Right atrium auricular region (tissue), 2 donors: Measurements from ENCODE around the gene ERBB4. TPM values are rescaled to one million over a fixed set of nuclear protein-coding genes. Genes with fewer than 3 reads are reported as not detected.

Source experiments
- DNase-seq: peaks from one replicate; pipeline ENCODE4 v3.0.0-alpha.2; 2019; ENCODE audit warnings: low spot score
- H3K27ac ChIP-seq, 2 donors: fragments of 200-600 bp; sonication (generic); 1 replicate in 1 of 2; 2 replicates in 1 of 2; pipeline ENCODE4 v1.5.1; 2016 to 2019
- H3K27me3 ChIP-seq, 2 donors: fragments of 200-600 bp; sonication (generic); one replicate each; pipeline versions ENCODE4 v1.5.1 to v1.6.0; 2017 to 2019
- H3K36me3 ChIP-seq: fragments of 200-600 bp; sonication (generic); one replicate; pipeline ENCODE4 v1.5.1; 2016
- H3K4me1 ChIP-seq, 2 donors: fragments of 200-600 bp; sonication (generic); one replicate each; pipeline versions ENCODE4 v1.5.1 to v1.6.0; 2017 to 2019
- H3K4me3 ChIP-seq, 2 donors: fragments of 200-600 bp; sonication (generic); 1 replicate in 1 of 2; 2 replicates in 1 of 2; pipeline ENCODE4 v1.5.1; 2017 to 2019; ENCODE audit warnings: mild to moderate bottlenecking in 1 of 2, moderate library complexity in 1 of 2
- H3K9me3 ChIP-seq, 2 donors: fragments of 200-600 bp; sonication (generic); one replicate each; pipeline ENCODE4 v1.5.1; 2019
- CTCF ChIP-seq, 2 donors: fragments of 200-600 bp; sonication (generic); IDR thresholded peaks; one replicate each; pipeline ENCODE4 v1.5.1; 2019; ENCODE audit warnings: antibody characterized with exemption in 2 of 2
- total RNA-seq, 2 donors: library from RNA; depleted of rRNA; stranded (reverse); fragments of >200 nt; gene quantifications; one replicate each; pipeline ENCODE4 v1.1.0, GENCODE V29; 2016

The ERBB4 gene
- total RNA-seq, 2 donors from 2014 or later: 12.4 to 22.4 TPM

GRCh38 chr2:211623096-211623495 lies 915.5 kb downstream of the ERBB4 start:
- Histone ChIP-seq H3K9me3 (no peaks in the 10 kb centered on the region), H3K4me3 (no peak overlapping the region), H3K27me3 (no peaks in the 10 kb centered on the region), H3K27ac (no peak overlapping the region), H3K4me1 (no peaks in the 10 kb centered on the region), H3K36me3 (no peaks in the 10 kb centered on the region)
- DNase-seq: no peak
- no peak for TF ChIP-seq CTCF (IDR thresholded peaks at IDR 0.05)

DNA sequence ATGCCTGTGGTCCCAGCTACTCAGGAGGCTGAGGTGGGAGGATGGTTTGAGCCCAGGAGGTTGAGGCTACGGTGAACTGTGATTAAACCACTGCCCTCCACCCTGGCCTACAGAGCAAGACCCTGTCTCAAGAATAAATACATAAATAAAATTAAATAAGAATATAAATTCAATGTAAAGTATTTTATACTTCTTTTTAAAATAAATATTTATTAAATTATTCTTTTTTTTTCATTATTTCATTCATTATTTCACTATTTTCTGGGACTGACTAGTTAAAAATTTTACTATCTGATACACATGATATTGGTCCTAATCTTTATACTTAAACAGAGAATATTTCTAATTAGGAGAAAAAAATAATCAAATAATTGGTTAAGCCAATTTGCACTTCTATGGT lies 917.6 kb downstream of the ERBB4 start:
- Histone ChIP-seq H3K27ac (no peak overlapping the region), H3K4me1 (no peaks in the 10 kb centered on the region), H3K4me3 (no peak overlapping the region), H3K27me3 (no peaks in the 10 kb centered on the region), H3K36me3 (no peaks in the 10 kb centered on the region), H3K9me3 (no peaks in the 10 kb centered on the region)
- no peak for TF ChIP-seq CTCF (IDR thresholded peaks at IDR 0.05)
- no peak for DNase-seq

GRCh38 chr2:211617803-211618202 lies 920.8 kb downstream of the ERBB4 start:
- no peak for DNase-seq
- Histone ChIP-seq H3K4me3 (no peak overlapping the region), H3K36me3 (no peaks in the 10 kb centered on the region), H3K9me3 (no peaks in the 10 kb centered on the region), H3K4me1 (no peaks in the 10 kb centered on the region), H3K27ac (no peak overlapping the region), H3K27me3 (no peaks in the 10 kb centered on the region)
- TF ChIP-seq CTCF (IDR thresholded peaks at IDR 0.05): no peak

GRCh38 chr2:211611621-211612020 lies 927.0 kb downstream of the ERBB4 start:
- no peak overlapping the region for H3K4me3 ChIP-seq
- no peak for TF ChIP-seq CTCF (IDR thresholded peaks at IDR 0.05)
- no peaks in the 10 kb centered on the region for H3K27me3 ChIP-seq
- no peaks in the 10 kb centered on the region for H3K36me3 ChIP-seq
- H3K27ac ChIP-seq: no peak overlapping the region
- H3K9me3 ChIP-seq: no peaks in the 10 kb centered on the region
- no peaks in the 10 kb centered on the region for H3K4me1 ChIP-seq
- no peak for DNase-seq

DNA sequence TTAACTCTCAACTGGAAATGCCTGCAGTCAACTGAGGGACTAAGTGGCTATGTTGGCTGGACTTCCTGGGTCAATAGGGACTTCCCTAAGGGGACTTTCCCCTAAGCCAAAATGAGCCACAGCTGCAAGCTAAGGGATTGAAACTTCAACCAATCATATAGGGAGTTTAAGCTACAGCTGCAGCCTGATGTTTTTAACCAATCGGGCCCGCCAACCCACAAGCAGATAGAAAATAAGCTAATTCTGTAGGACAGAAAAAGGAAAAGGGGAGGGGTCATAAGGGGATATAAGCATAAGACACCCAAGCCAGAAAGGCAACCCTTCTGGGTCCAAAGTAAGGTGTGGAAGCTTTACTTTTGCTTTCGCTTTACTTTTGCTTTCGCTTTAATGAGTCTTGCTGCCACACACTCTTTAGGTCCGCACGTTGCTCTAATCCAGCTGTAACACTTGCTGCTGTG lies 927.5 kb downstream of the ERBB4 start:
- no peak for DNase-seq
- Histone ChIP-seq H3K9me3 (no peaks in the 10 kb centered on the region), H3K4me1 (no peaks in the 10 kb centered on the region), H3K4me3 (no peak overlapping the region), H3K36me3 (no peaks in the 10 kb centered on the region), H3K27me3 (no peaks in the 10 kb centered on the region), H3K27ac (no peak overlapping the region)
- no peak for TF ChIP-seq CTCF (IDR thresholded peaks at IDR 0.05)

DNA sequence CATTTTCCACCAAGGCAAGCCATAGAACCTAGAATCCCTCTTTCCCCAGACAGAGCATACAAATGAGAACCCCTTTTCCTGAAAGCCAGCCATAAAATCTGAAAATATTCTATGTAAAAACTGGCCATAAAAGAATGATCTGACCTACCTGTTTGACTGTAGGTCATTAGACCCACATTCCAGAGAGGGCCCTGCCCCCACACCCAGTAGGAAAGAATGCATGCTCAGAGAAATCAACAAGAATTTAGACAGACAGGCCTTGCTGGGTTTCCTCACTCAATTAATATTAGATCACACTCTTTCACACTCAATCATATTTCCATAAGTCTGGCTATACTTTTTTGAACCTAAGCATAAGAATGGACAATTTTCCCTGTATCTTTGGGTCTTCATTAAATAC lies 929.5 kb downstream of the ERBB4 start:
- DNase-seq: no peak
- no peak overlapping the region for H3K4me3 ChIP-seq
- no peak for TF ChIP-seq CTCF (IDR thresholded peaks at IDR 0.05)

More for the DNA sequence above, 929.5 kb downstream of the ERBB4 start:
- Histone ChIP-seq H3K27ac (no peak overlapping the region), H3K36me3 (no peaks in the 10 kb centered on the region), H3K9me3 (no peaks in the 10 kb centered on the region), H3K4me1 (no peaks in the 10 kb centered on the region), H3K27me3 (no peaks in the 10 kb centered on the region)
